GDM1 (cell line): ENCODE data around the gene BPIFB4.
"Not testable (repeated sequence)": the region's sequence is repeated elsewhere in the genome, so short reads cannot be mapped to it uniquely, and the experiment has no call there.

ENCODE experiments used
- DNase-seq: peaks from one replicate; lab custom pipeline; 2025; lab: John Stamatoyannopoulos, UW

Gene BPIFB4

GRCh38 chr20:33091147-33091546 is 11.7 kb downstream of the BPIFB4 start:
- DNase-seq: no peak

GRCh38 chr20:33091693-33092092 is 12.2 kb downstream of the BPIFB4 start:
- DNase-seq: no peak

GRCh38 chr20:33092361-33092760 is 12.9 kb downstream of the BPIFB4 start:
- DNase-seq: no peak

GRCh38 chr20:33093074-33093473 is 13.6 kb downstream of the BPIFB4 start:
- DNase-seq: no peak

- DNase-seq: no peak
These were observed 14.1 kb downstream of the BPIFB4 start for GRCh38 chr20:33093582-33093981.

- DNase-seq: no peak
These were observed 15.8 kb downstream of the BPIFB4 start for GRCh38 chr20:33095249-33095648.

GRCh38 chr20:33095902-33096584 is 16.6 kb downstream of the BPIFB4 start:
- peak; percentile 13 for DNase-seq

GRCh38 chr20:33097001-33097400 is 17.6 kb downstream of the BPIFB4 start:
- DNase-seq: no peak

GRCh38 chr20:33099843-33100538 is 20.5 kb downstream of the BPIFB4 start:
- DNase-seq: no peak

GRCh38 chr20:33103556-33103955 is 24.1 kb downstream of the BPIFB4 start:
- no peak for DNase-seq

GRCh38 chr20:33104336-33104735 is 24.9 kb downstream of the BPIFB4 start:
- no peak for DNase-seq

- no peak for DNase-seq
These were observed 26.0 kb downstream of the BPIFB4 start for GRCh38 chr20:33105316-33105924.

GRCh38 chr20:33106058-33106620 is 26.7 kb downstream of the BPIFB4 start:
- DNase-seq: not testable (repeated sequence)

- DNase-seq: no peak
These were observed 29.2 kb downstream of the BPIFB4 start for GRCh38 chr20:33108661-33109060.

- no peak for DNase-seq
These were observed 30.8 kb downstream of the BPIFB4 start for GRCh38 chr20:33110147-33110825.

GRCh38 chr20:33111306-33111705 is 31.9 kb downstream of the BPIFB4 start:
- DNase-seq: no peak

- no peak for DNase-seq
These were observed 33.3 kb downstream of the BPIFB4 start for GRCh38 chr20:33112547-33113386.

- DNase-seq: no peak
These were observed 34.0 kb downstream of the BPIFB4 start for GRCh38 chr20:33113387-33113908.

GRCh38 chr20:33115501-33115900 is 36.1 kb downstream of the BPIFB4 start:
- not testable (repeated sequence) for DNase-seq

GRCh38 chr20:33119725-33120720 is 40.6 kb downstream of the BPIFB4 start:
- no peak for DNase-seq
